Right lobe of liver (tissue), 6 donors: Measurements from ENCODE around the gene TEX264. TPM values are rescaled to one million over a fixed set of nuclear protein-coding genes. Genes with fewer than 3 reads are reported as not detected.

Source experiments
- ATAC-seq, 4 donors: fragments of 200-7000 bp; cut with Tn5 transposase; one replicate each; pipeline ENCODE4 v1.9.1; 2020; ENCODE audit warnings: mild to moderate bottlenecking in 4 of 4, moderate library complexity in 4 of 4
- DNase-seq, 3 donors: peaks; one replicate each; pipeline ENCODE4 v3.0.0-alpha.2; 2020
- H3K27ac ChIP-seq, 3 donors: fragments of 200-600 bp; one replicate each; pipeline ENCODE4 v1.8.0; 2022
- H3K27me3 ChIP-seq, 2 donors: fragments of 200-600 bp; one replicate each; pipeline ENCODE4 v1.8.0; 2022
- H3K36me3 ChIP-seq, 4 donors: fragments of 200-600 bp; sonication (generic) in 1 of 4; one replicate each; pipeline versions ENCODE4 v1.5.1 to v1.8.0; 2017 to 2022; ENCODE audit warnings: control low read depth in 1 of 4
- H3K4me1 ChIP-seq, 4 donors: fragments of 200-600 bp; sonication (generic) in 1 of 4; one replicate each; pipeline versions ENCODE4 v1.5.1 to v1.8.0; 2017 to 2022; ENCODE audit warnings: control low read depth in 1 of 4
- H3K4me3 ChIP-seq, 3 donors: fragments of 200-600 bp; one replicate each; pipeline ENCODE4 v1.8.0; 2022
- H3K9me3 ChIP-seq, 4 donors: fragments of 200-600 bp; sonication (generic) in 1 of 4; one replicate each; pipeline versions ENCODE4 v1.5.1 to v1.8.0; 2017 to 2022; ENCODE audit warnings: control low read depth in 1 of 4
- POLR2A ChIP-seq: fragments of 450-650 bp; IDR thresholded peaks from one replicate; pipeline ENCODE4 v1.6.1; 2017; ENCODE audit warnings: antibody characterized with exemption, mild to moderate bottlenecking
- WGBS: methylation state at CpG from one replicate; pipeline ENCODE4 v1.1.6; 2018; ENCODE audit warnings: low coverage, low lambda C conversion rate; ENCODE audit not compliant: insufficient coverage; ENCODE audit errors: missing lambda C conversion rate; 5-methylcytosine and 5-hydroxymethylcytosine counted together
- intact Hi-C, 2 donors: fragments of 100-400 bp; cut with DNase I; formaldehyde crosslinking; loops; one replicate each; pipeline versions ENCODE4 v1.11.2 to v1.14.1; 2022
- total RNA-seq, 6 experiments: library from RNA; depleted of rRNA in 2 of 6; stranded (reverse); fragments of >200 nt in 2 of 6; fragmentation: NEBNext Ultra II Directional in 3 of 6; extraction: Animal tissue kit (Norgen Biotek cat#: 25700) in 3 of 6; gene quantifications; one replicate each; pipeline versions ENCODE4 v1.1.0 to v1.2.4, GENCODE V29; 2016 to 2023
- TF ChIP-seq, protein P1 (sequence below), 4 donors: fragments of 200-600 bp in 3 of 4; fragments of 450-650 bp in 1 of 4; IDR thresholded peaks; one replicate each; pipeline versions ENCODE4 v1.5.1 to v1.8.0; 2016 to 2022; ENCODE audit warnings: antibody characterized with exemption in 4 of 4, mild to moderate bottlenecking in 2 of 4
- donor health status: DM: no; HTN: yes; CAD: no.
- donor health status: DM: no; HTN: no; CAD: no.
- donor health status: DM: no; HTN: no; CAD: no.
- donor health status: DM: no; HTN: yes; CAD: no.
- donor health status: DM: no; HTN: yes; CAD: no.

TEX264 gene
- total RNA-seq, 6 experiments from 2014 or later, result 26.5 to 67.0 (median 40.8) TPM

DNA sequence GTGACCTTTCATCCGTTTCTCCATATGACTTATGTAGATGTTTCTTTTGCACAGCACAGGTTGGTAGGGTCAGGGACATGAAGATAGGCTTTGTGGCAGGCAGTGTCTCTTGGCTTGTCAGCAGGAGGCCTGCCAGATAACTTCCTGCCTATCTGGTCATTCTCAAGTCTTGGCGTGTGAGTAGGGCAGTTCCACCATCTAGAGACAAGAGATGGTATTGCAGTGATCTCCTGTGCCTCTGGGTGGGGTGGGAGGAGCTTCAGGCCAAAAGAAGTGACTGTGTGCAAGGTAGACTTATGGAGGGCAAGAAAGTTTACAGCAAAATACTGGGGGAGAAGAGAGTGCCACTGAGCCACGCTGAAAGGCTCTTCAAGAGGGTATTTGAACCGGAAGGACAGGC, 11.0 kb downstream of the TEX264 start:
- no peaks in the 10 kb centered on the region for H3K27me3 ChIP-seq
- peak; percentile 49 to 80 (median 61) for DNase-seq
- 20% methylated on average over 4 of the region's 4 CpGs for WGBS
- peaks cover 0 to 14% (median 5%) of the 10 kb centered on the region in 4 donors for H3K4me1 ChIP-seq
- H3K27ac ChIP-seq, result no peak overlapping the region
- H3K36me3 ChIP-seq, result peaks cover 0 to 15% (median 7%) of the 10 kb centered on the region in 4 donors
- TF ChIP-seq, protein P1, sequence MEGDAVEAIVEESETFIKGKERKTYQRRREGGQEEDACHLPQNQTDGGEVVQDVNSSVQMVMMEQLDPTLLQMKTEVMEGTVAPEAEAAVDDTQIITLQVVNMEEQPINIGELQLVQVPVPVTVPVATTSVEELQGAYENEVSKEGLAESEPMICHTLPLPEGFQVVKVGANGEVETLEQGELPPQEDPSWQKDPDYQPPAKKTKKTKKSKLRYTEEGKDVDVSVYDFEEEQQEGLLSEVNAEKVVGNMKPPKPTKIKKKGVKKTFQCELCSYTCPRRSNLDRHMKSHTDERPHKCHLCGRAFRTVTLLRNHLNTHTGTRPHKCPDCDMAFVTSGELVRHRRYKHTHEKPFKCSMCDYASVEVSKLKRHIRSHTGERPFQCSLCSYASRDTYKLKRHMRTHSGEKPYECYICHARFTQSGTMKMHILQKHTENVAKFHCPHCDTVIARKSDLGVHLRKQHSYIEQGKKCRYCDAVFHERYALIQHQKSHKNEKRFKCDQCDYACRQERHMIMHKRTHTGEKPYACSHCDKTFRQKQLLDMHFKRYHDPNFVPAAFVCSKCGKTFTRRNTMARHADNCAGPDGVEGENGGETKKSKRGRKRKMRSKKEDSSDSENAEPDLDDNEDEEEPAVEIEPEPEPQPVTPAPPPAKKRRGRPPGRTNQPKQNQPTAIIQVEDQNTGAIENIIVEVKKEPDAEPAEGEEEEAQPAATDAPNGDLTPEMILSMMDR (IDR thresholded peaks at IDR 0.05), result peak; percentile 78 to 91 (median 80)
- no peak for TF ChIP-seq POLR2A
- intact Hi-C loops, result loop anchor here in 1 of 2 donors (5.0 kb wide), 1 partner anchor 180 kb away; the partner anchor contains the start of gene DCAF1
- no peak overlapping the region for H3K4me3 ChIP-seq
- peak; percentile 93 to 98 (median 96) for ATAC-seq
- H3K9me3 ChIP-seq, result no peaks in the 10 kb centered on the region

DNA sequence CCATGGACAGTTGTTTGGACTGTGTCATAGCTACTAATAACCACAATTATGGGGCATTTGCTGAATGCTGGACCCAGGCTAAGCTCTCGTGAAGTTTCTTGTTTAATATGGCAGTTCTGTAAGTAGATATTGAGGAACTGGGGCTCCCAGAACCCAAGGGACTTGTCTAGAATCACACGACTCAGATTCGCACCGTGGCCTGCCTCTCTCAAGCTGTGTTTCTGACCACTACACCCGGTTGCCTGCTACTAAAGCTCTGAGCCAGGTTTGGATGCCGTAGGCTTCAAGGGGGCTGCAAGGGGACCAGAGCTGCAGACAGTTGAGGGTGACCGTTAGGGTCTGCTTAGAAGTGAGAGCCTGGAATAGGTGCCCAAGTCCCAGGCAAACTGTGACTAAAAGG, 11.5 kb downstream of the TEX264 start:
- Histone ChIP-seq H3K27ac (no peak overlapping the region), H3K4me3 (no peak overlapping the region), H3K9me3 (no peaks in the 10 kb centered on the region), H3K27me3 (no peaks in the 10 kb centered on the region), H3K36me3 (peaks cover 0 to 19% (median 7%) of the 10 kb centered on the region in 4 donors), H3K4me1 (peaks cover 0 to 14% (median 5%) of the 10 kb centered on the region in 4 donors)
- DNase-seq (peak in 1 of 3 donors; percentile 22), ATAC-seq (no peak)
- intact Hi-C loops, result loop anchor here in 1 of 2 donors (5.0 kb wide), 1 partner anchor 180 kb away; the partner anchor contains the start of gene DCAF1
- 63% methylated on average over 7 of the region's 7 CpGs for WGBS
- TF ChIP-seq, protein P1 (IDR thresholded peaks at IDR 0.05), result no peak
- TF ChIP-seq POLR2A, result no peak

DNA sequence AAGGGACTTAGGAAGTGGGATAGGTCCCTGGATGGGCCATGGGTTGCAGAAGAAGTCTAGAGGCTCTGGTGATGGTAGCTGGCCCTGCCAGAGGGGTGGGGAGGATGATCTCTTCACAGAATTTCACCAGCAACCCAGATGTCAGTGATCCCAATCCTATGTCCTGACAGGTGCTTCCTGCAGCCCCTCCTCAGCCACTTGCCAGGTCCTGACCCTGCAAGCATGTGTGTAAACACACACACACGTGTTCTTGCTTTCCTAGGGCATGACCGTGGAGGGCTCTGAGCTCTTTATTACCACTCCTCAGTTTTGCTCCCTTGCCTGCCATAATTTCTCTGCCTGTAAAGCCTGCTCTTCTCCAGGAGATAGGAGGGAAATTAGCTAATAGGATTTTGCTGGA, 12.5 kb downstream of the TEX264 start:
- WGBS, result 80% methylated on average over 1 of the region's 2 CpGs
- Histone ChIP-seq H3K27me3 (no peaks in the 10 kb centered on the region), H3K36me3 (peaks cover 0 to 25% (median 7%) of the 10 kb centered on the region in 4 donors), H3K27ac (no peak overlapping the region), H3K4me1 (peaks cover 0 to 14% (median 5%) of the 10 kb centered on the region in 4 donors), H3K4me3 (no peak overlapping the region), H3K9me3 (no peaks in the 10 kb centered on the region)
- ATAC-seq (no peak), DNase-seq (no peak)
- intact Hi-C loops, result loop anchor here in 1 of 2 donors (5.0 kb wide), 1 partner anchor 181 kb away; the partner anchor contains the start of gene DCAF1
- no peak for TF ChIP-seq POLR2A
- TF ChIP-seq, protein P1 (IDR thresholded peaks at IDR 0.05), result no peak

DNA sequence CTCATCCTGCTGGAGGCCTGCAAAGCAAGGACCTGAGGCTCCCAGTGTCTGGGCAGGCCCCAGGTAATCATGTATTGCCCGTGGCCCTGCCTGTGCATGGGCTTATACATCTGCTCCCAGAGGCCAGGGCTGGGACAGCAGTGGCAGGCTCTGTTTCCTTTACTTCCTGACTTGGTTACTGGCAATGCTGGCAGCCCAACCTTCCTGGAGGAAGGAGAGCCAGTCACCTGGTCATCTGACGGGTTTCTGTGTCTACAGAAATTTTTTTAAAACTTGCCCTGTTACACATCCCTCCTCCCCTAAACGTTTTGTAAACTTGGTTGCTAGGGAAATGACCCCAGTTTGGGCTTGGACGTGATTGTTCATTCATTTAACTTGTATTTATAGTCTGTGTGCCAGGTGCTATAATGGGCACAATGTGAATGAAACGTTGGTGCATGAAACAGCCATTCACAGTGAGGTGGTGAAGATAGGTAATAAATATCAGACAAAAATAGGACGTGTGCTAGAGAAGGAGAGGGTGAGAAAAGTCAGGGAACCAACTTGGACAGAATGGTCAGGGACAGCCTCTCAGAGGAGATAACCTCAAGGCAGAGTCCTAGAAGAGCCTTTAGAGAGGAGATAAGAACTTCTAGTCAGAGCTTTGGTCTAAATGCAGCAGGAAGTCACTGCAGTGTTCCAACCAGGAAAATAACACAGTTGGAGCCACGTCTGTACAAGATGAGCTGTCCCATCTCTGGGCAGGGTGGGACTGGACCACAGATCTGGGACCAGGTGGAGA, 14.1 kb downstream of the TEX264 start:
- peaks cover 0 to 33% (median 7%) of the 10 kb centered on the region in 4 donors for H3K36me3 ChIP-seq
- no peaks in the 10 kb centered on the region for H3K27me3 ChIP-seq
- 34% methylated on average over 6 of the region's 7 CpGs for WGBS
- H3K27ac ChIP-seq, result no peak overlapping the region
- H3K4me1 ChIP-seq, result peaks cover 0 to 14% (median 5%) of the 10 kb centered on the region in 4 donors
- no peak overlapping the region for H3K4me3 ChIP-seq
- intact Hi-C loops, result loop anchor here in 1 of 2 donors (5.0 kb wide), 1 partner anchor 183 kb away; the partner anchor contains the start of gene DCAF1
- DNase-seq (no peak), ATAC-seq (no peak)
- TF ChIP-seq, protein P1 (IDR thresholded peaks at IDR 0.05), result no peak
- no peak for TF ChIP-seq POLR2A
- H3K9me3 ChIP-seq, result no peaks in the 10 kb centered on the region
